Body of pancreas (tissue), 4 donors: ENCODE measurements around the gene TMEM201.

Source experiments
- CTCF ChIP-seq, 7 experiments: fragments of 450-650 bp in 4 of 7; fragments of 200-600 bp in 3 of 7; sonication (generic) in 3 of 7; IDR thresholded peaks; one replicate each; pipeline ENCODE4 v1.5.1; 2016 to 2019; ENCODE audit warnings: antibody characterized with exemption in 7 of 7
- POLR2A ChIP-seq, 3 donors: fragments of 450-650 bp; IDR thresholded peaks; one replicate each; pipeline ENCODE4 v1.6.1; 2016; ENCODE audit warnings: antibody characterized with exemption in 3 of 3, mild to moderate bottlenecking in 2 of 3

GRCh38 chr1:9600861-9601834 lies 12.4 kb downstream of the TMEM201 start:
- no peak for TF ChIP-seq CTCF (IDR thresholded peaks at IDR 0.05)
- no peak for TF ChIP-seq POLR2A (IDR thresholded peaks at IDR 0.05)
